M059J (cell line): Measurements from ENCODE around the gene OR13C4. TPM values are rescaled to one million over a fixed set of nuclear protein-coding genes. Genes with fewer than 3 reads are reported as not detected.

Source experiments
- total RNA-seq: library from RNA; depleted of rRNA; stranded (reverse); fragments of >200 nt; shearing (Covaris generic); gene quantifications from 2 replicates; pipeline ENCODE4 v1.2.3, GENCODE V29; 2014; rRNA removed

Gene OR13C4
- total RNA-seq, 1 experiment from 2014 or later, result not detected

Other genes with a start within 250 kb of the OR13C4 start
- not detected in 2 replicates for gene OR13F1, start 22.9 kb downstream of the OR13C4 start, total RNA-seq
- gene OR13C3, start 9.6 kb upstream of the OR13C4 start, total RNA-seq, result not detected in 2 replicates
- gene OR13C8, start 42.0 kb upstream of the OR13C4 start, total RNA-seq, result not detected in 2 replicates
- gene OR13C5, start 72.2 kb upstream of the OR13C4 start, total RNA-seq, result not detected in 2 replicates
- not detected in 2 replicates for gene OR13C2, start 78.4 kb upstream of the OR13C4 start, total RNA-seq
- gene OR13C9, start 91.0 kb upstream of the OR13C4 start, total RNA-seq, result not detected in 2 replicates
- not detected in 2 replicates for gene OR13D1, start 167.3 kb upstream of the OR13C4 start, total RNA-seq
- 62.1 and 85.4 TPM in 2 replicates for gene NIPSNAP3A, start 220.5 kb upstream of the OR13C4 start, total RNA-seq
- gene NIPSNAP3B, start 236.9 kb upstream of the OR13C4 start, total RNA-seq, result 0.79 and 1.0 TPM in 2 replicates